ENCODE results near the gene SMYD4.

DNA sequence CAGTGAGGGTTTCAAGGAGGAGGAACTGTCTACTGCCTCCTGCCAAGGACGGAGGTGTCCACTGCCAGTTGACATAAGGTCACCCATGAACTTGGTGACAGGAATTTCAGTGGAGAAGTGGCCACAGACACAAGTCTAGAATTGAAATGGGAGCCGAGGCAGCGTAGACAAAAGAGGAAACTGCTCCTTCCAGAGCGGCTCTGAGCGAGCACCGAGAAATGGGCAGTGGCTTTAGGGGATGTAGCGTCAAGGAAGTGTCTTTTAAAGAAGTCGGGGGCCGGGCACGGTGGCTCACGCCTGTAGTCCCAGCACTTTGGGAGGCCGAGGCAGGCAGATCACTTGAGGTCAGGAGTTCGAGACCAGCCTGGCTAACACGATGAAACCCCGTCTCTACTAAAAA lies 70.9 kb downstream of the SMYD4 start:
- TF ChIP-seq CTCF (conservative IDR thresholded peaks at IDR 0.05 in 1 of 2, IDR thresholded peaks at IDR 0.05 in 1 of 2; ENCODE audit: low read depth in 1 of 2, low read length in 2 of 2) (no peak), EZH2 (IDR thresholded peaks at IDR 0.05; ENCODE audit: low read length, missing control alignments) (no peak)

Data from fibroblast of lung (primary cell).